ENCODE measurements around the gene PPIG. TPM values are rescaled to one million over a fixed set of nuclear protein-coding genes. Genes with fewer than 3 reads are reported as not detected.
A peak's percentile ranks its signal among the peaks of the same experiment; 100 is the strongest.
"Not testable (repeated sequence)": the region's sequence is repeated elsewhere in the genome, so short reads cannot be mapped to it uniquely, and the experiment has no call there.

Gene PPIG
- total and polyA plus RNA-seq, 7 donors = 18.9 to 52.5 (median 39.1) TPM

- H3K4me1 ChIP-seq = peaks cover 30% of the 10 kb centered on the region
- intact Hi-C loops (cut with DNase I) = loop anchor here in 1 of 2 donors (10.0 kb wide), 1 partner anchor 109 kb away; the partner anchor contains the start of genes CFAP210 and PHOSPHO2
- no peak for ATAC-seq
- peak overlapping the region; percentile 94 for H3K4me3 ChIP-seq
- DNase-seq = no peak
- H3K9me3 ChIP-seq = no peaks in the 10 kb centered on the region
- peak overlapping the region; percentile 97 for H3K27ac ChIP-seq
- H3K27me3 ChIP-seq (ENCODE audit: insufficient read depth in 3 of 3, low read length in 2 of 3) = no peaks in the 10 kb centered on the region
- TF ChIP-seq CTCF (IDR thresholded peaks at IDR 0.05) = no peak
- 12 to 14% (median 13%) methylated on average over 7 of the region's 7 CpGs for WGBS, 3 donors
- peaks cover 0 to 3% of the 10 kb centered on the region in 2 donors for H3K36me3 ChIP-seq (ENCODE audit: insufficient read depth in 1 of 2, low read depth in 1 of 2)
These were observed 1.5 kb downstream of the PPIG start for GRCh38 chr2:169585673-169586072.

- ATAC-seq = no peak
- no peak for TF ChIP-seq CTCF (IDR thresholded peaks at IDR 0.05)
- H3K4me3 ChIP-seq = no peak overlapping the region
- H3K9me3 ChIP-seq = no peaks in the 10 kb centered on the region
- WGBS, 3 donors = 82 to 84% (median 83%) methylated on average over 8 of the region's 8 CpGs
- no peaks in the 10 kb centered on the region for H3K36me3 ChIP-seq (ENCODE audit: insufficient read depth in 1 of 2, low read depth in 1 of 2)
- no peaks in the 10 kb centered on the region for H3K27me3 ChIP-seq (ENCODE audit: insufficient read depth in 3 of 3, low read length in 2 of 3)
- intact Hi-C loops (cut with DNase I) = no loop called here
- peaks cover 31% of the 10 kb centered on the region for H3K4me1 ChIP-seq
- no peak for DNase-seq
- H3K27ac ChIP-seq = no peak overlapping the region
These were observed 6.7 kb downstream of the PPIG start for GRCh38 chr2:169590804-169591203.

- H3K36me3 ChIP-seq (ENCODE audit: insufficient read depth in 1 of 2, low read depth in 1 of 2); H3K4me3 ChIP-seq; H3K9me3 ChIP-seq; H3K27ac ChIP-seq; intact Hi-C loops (cut with DNase I); ATAC-seq; DNase-seq; H3K27me3 ChIP-seq (ENCODE audit: insufficient read depth in 3 of 3, low read length in 2 of 3): not testable (repeated sequence)
- 83 to 100% (median 92%) methylated on average over 6 to 7 of the region's 7 CpGs for WGBS, 3 donors
- H3K4me1 ChIP-seq = peaks cover 17% of the 10 kb centered on the region
These were observed 12.4 kb downstream of the PPIG start for GRCh38 chr2:169596546-169596945.

- no peaks in the 10 kb centered on the region for H3K27me3 ChIP-seq (ENCODE audit: insufficient read depth in 3 of 3, low read length in 2 of 3)
- peaks cover 0 to 2% of the 10 kb centered on the region in 2 donors for H3K36me3 ChIP-seq (ENCODE audit: insufficient read depth in 1 of 2, low read depth in 1 of 2)
- ATAC-seq = no peak
- H3K4me1 ChIP-seq = peaks cover 19% of the 10 kb centered on the region
- DNase-seq = no peak
- WGBS, 3 donors = 77 to 93% (median 81%) methylated on average over 2 of the region's 2 CpGs
- H3K27ac ChIP-seq = no peak overlapping the region
- H3K9me3 ChIP-seq = no peaks in the 10 kb centered on the region
- no peak for TF ChIP-seq CTCF (IDR thresholded peaks at IDR 0.05)
- H3K4me3 ChIP-seq = no peak overlapping the region
- intact Hi-C loops (cut with DNase I) = no loop called here
These were observed 14.8 kb downstream of the PPIG start for GRCh38 chr2:169598982-169599381.

- no peaks in the 10 kb centered on the region for H3K9me3 ChIP-seq
- intact Hi-C loops (cut with DNase I) = no loop called here
- no peak for TF ChIP-seq CTCF (IDR thresholded peaks at IDR 0.05)
- H3K27me3 ChIP-seq (ENCODE audit: insufficient read depth in 3 of 3, low read length in 2 of 3) = no peaks in the 10 kb centered on the region
- H3K36me3 ChIP-seq (ENCODE audit: insufficient read depth in 1 of 2, low read depth in 1 of 2) = peaks cover 0 to 8% of the 10 kb centered on the region in 2 donors
- peaks cover 19% of the 10 kb centered on the region for H3K4me1 ChIP-seq
- no peak overlapping the region for H3K4me3 ChIP-seq
- DNase-seq = no peak
- ATAC-seq = peak in 3 of 4 donors; percentile 35 to 67 (median 42)
- H3K27ac ChIP-seq = no peak overlapping the region
These were observed 15.4 kb downstream of the PPIG start for GRCh38 chr2:169599568-169599967.

Data from psoas muscle (tissue), 8 donors.